GM13976 (cell line): Measurements from ENCODE around the gene TRIM71.
"Not testable (repeated sequence)": the region's sequence is repeated elsewhere in the genome, so short reads cannot be mapped to it uniquely, and the experiment has no call there.

Experiments used
- DNase-seq: peaks from one replicate; pipeline ENCODE4 v3.0.0; 2012; ENCODE audit warnings: low spot score
- in situ Hi-C: fragments of 300-500 bp; cut with MboI; formaldehyde crosslinking; loops from one replicate; pipeline ENCODE4 v1.12.0; 2022; ENCODE audit warnings: low sequenced_read_pairs, mixed read lengths, inconsistent platforms; ENCODE audit not compliant: unreplicated experiment
- TF ChIP-seq, protein P1 (sequence below): IDR thresholded peaks from 2 replicates; pipeline ENCODE4 v1.5.1; 2012; ENCODE audit warnings: borderline replicate concordance, mild to moderate bottlenecking; ENCODE audit not compliant: insufficient read depth; ENCODE audit errors: extremely low read depth, missing control alignments, control extremely low read depth

The TRIM71 gene

DNA sequence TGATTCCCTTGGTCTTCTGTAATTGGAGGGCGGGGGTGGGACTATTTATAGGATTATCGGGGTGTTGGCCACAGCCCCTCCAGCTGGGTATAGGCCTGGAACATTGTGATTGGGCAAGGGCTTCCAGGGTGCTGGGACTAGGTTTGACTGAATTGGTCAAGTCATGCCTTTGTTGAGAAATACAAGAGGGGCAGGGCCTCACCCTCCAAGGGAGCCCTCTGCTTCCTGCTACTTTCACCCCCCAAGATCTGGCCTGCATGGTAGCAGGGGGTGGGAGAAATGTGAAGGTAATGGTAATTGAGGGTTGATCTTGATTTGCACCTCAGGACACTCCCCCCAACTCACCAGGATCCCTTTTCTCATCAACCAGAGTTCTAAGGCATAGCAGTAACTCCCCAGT lies 25.2 kb downstream of the TRIM71 start:
- in situ Hi-C loops, result no loop called here
- TF ChIP-seq, protein P1, sequence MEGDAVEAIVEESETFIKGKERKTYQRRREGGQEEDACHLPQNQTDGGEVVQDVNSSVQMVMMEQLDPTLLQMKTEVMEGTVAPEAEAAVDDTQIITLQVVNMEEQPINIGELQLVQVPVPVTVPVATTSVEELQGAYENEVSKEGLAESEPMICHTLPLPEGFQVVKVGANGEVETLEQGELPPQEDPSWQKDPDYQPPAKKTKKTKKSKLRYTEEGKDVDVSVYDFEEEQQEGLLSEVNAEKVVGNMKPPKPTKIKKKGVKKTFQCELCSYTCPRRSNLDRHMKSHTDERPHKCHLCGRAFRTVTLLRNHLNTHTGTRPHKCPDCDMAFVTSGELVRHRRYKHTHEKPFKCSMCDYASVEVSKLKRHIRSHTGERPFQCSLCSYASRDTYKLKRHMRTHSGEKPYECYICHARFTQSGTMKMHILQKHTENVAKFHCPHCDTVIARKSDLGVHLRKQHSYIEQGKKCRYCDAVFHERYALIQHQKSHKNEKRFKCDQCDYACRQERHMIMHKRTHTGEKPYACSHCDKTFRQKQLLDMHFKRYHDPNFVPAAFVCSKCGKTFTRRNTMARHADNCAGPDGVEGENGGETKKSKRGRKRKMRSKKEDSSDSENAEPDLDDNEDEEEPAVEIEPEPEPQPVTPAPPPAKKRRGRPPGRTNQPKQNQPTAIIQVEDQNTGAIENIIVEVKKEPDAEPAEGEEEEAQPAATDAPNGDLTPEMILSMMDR, result no peak
- no peak for DNase-seq

DNA sequence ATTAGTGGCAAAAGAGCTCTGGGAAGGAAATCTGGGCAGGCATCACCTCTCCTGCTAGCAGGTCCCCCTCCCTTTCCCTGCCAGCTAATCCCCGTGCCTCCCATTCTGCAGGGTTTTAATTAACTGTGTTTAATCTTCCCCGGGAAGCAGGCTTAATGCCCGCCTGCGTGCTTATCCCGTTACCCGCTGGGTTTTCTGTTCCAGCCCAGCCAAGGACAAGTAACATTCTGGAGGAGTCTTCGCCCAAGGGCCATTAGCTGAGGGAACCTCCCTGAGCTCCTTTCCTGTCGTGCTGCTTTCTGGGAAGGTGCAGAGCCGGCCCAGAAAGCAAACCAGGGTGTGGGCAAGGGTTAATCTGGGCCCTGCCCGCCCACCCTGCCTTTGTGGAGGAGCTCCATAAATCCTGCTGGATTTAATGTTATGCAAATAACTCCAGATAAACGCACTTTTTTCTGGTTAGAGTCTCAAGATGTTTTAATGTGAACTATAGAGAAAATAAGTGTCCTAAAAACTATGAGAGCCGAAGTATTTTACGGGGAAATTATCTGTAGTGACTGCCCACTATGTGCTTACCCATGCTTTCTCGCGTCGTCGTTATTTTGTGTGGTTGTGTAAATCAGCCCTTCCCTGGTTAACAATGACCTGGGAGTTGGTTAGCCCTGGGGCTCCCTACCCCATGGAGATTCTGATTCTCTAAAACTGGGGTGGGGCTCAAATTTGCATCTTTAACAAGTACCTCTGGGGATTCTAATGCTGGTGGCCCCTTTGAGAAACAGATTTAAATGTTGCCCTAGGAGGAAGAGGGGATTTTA lies 25.9 kb downstream of the TRIM71 start:
- no peak for DNase-seq
- in situ Hi-C loops, result no loop called here
- TF ChIP-seq, protein P1, result no peak

GRCh38 chr3:32844322-32844654 lies 26.5 kb downstream of the TRIM71 start:
- no peak for DNase-seq
- in situ Hi-C loops, result no loop called here
- TF ChIP-seq, protein P1, result no peak

DNA sequence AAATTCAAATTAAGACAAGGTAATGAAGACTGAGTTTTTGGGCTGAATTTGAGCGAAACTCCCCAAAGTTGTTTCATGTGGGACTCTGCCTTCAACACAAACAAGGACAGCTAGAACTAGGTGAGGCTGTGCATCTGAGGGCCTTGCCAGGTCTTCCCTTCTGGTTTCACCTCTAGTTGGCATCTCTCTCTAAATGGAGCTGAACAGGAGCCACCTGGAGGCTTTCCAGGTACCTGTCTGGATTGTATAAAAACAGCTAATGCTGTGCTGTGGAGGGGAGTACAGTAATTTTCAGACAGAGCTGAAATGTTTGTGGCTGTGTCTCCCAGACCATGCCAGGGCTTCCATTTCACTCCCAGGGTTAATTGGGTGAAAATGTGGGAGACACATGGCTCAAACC lies 27.1 kb downstream of the TRIM71 start:
- in situ Hi-C loops, result no loop called here
- no peak for DNase-seq
- TF ChIP-seq, protein P1, result no peak

- DNase-seq, in situ Hi-C loops: not testable (repeated sequence)
Measured at GRCh38 chr3:32845546-32845945, 27.7 kb downstream of the TRIM71 start.

GRCh38 chr3:32847045-32847444 lies 29.2 kb downstream of the TRIM71 start:
- DNase-seq, in situ Hi-C loops: not testable (repeated sequence)

DNA sequence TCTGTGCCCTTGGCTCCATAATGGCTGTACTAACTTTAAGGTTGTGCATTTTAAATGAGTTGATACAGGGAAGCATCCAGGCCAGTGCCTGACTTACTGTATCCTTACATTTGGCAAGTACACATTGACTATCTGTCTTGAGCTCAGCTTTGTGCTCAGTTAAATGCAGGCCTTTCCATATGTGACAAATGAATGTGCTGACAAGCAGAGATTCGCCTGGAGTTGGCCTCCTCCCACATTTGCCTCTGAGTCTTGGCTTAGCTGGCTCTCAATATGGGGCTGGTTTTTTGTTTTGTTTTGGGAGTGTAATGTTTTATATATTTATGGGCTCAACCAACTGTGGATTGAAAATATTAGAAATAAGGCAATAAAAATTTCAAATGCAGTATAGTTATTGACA lies 29.7 kb downstream of the TRIM71 start:
- in situ Hi-C loops, result no loop called here

More for the DNA sequence above, 29.7 kb downstream of the TRIM71 start:
- TF ChIP-seq, protein P1, result no peak
- no peak for DNase-seq
